ENCODE results near the gene PIEZO2.

DNA sequence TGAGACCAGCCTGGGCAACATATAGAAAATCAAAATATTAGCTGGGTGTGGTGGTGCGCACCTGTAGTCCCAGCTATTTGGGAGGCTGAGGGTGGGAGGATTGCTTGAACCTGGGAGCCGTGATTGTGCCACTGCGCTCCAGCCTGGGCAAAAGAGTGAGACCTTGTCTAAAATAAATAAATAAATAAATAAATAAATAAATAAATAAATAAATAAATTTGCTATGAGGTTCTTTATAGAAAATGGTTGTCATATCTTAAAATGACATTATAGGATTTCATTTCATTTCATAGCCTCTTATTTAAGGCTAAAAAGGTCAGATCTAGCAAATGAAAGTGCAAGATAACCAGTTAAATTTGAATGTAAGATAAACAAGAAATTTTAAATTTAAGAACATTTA lies 430.6 kb downstream of the PIEZO2 start:
- TF ChIP-seq, protein P1, sequence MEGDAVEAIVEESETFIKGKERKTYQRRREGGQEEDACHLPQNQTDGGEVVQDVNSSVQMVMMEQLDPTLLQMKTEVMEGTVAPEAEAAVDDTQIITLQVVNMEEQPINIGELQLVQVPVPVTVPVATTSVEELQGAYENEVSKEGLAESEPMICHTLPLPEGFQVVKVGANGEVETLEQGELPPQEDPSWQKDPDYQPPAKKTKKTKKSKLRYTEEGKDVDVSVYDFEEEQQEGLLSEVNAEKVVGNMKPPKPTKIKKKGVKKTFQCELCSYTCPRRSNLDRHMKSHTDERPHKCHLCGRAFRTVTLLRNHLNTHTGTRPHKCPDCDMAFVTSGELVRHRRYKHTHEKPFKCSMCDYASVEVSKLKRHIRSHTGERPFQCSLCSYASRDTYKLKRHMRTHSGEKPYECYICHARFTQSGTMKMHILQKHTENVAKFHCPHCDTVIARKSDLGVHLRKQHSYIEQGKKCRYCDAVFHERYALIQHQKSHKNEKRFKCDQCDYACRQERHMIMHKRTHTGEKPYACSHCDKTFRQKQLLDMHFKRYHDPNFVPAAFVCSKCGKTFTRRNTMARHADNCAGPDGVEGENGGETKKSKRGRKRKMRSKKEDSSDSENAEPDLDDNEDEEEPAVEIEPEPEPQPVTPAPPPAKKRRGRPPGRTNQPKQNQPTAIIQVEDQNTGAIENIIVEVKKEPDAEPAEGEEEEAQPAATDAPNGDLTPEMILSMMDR (conservative IDR thresholded peaks at IDR 0.05; ENCODE audit: low read depth, low read length), result no peak
- TF ChIP-seq EZH2 (IDR thresholded peaks at IDR 0.05; ENCODE audit: borderline replicate concordance, low read depth, low read length, poor library complexity, severe bottlenecking), result no peak
